ENCODE data around the gene RAB43. TPM values are rescaled to one million over a fixed set of nuclear protein-coding genes. Genes with fewer than 3 reads are reported as not detected.
A peak's percentile ranks its signal among the peaks of the same experiment; 100 is the strongest.

RAB43 gene
- total and polyA plus RNA-seq, 3 donors from 2014 or later, result 12.4 to 28.2 (median 27.2) TPM

- no peak for DNase-seq
- Histone ChIP-seq H3K27ac (peak overlapping the region in 1 of 2 donors; percentile 20), H3K9me3 (no peaks in the 10 kb centered on the region), H3K4me3 (no peak overlapping the region), H3K27me3 (no peaks in the 10 kb centered on the region), H3K4me1 (peaks cover 22% of the 10 kb centered on the region), H3K36me3 (ENCODE audit: low read depth, missing control alignments) (no peaks in the 10 kb centered on the region)
- WGBS, 2 donors, result 32 to 60% methylated on average over 3 of the region's 3 CpGs
- TF ChIP-seq CTCF (IDR thresholded peaks at IDR 0.05) (no peak), POLR2A (IDR thresholded peaks at IDR 0.05) (no peak)
- intact Hi-C loops (cut with DNase I; ENCODE audit: low total_unique reads), result no loop called here
Measured at GRCh38 chr3:129054605-129055104, 66.9 kb downstream of the RAB43 start.

- DNase-seq, result no peak
- Histone ChIP-seq H3K36me3 (ENCODE audit: low read depth, missing control alignments) (no peaks in the 10 kb centered on the region), H3K27ac (peak overlapping the region; percentile 3 to 4), H3K9me3 (no peaks in the 10 kb centered on the region), H3K4me1 (peaks cover 19% of the 10 kb centered on the region), H3K27me3 (no peaks in the 10 kb centered on the region), H3K4me3 (no peak overlapping the region)
- 62 to 74% methylated on average over 6 of the region's 6 CpGs for WGBS, 2 donors
- intact Hi-C loops (cut with DNase I; ENCODE audit: low total_unique reads), result no loop called here
- TF ChIP-seq POLR2A (IDR thresholded peaks at IDR 0.05) (no peak), CTCF (IDR thresholded peaks at IDR 0.05) (no peak)
Measured at GRCh38 chr3:129052675-129053074, 68.9 kb downstream of the RAB43 start.

- Histone ChIP-seq H3K4me1 (peaks cover 19% of the 10 kb centered on the region), H3K9me3 (no peaks in the 10 kb centered on the region), H3K27ac (no peak overlapping the region), H3K36me3 (ENCODE audit: low read depth, missing control alignments) (no peaks in the 10 kb centered on the region), H3K27me3 (no peaks in the 10 kb centered on the region), H3K4me3 (no peak overlapping the region)
- WGBS, 2 donors, result 59 to 66% methylated on average over 5 of the region's 5 CpGs
- TF ChIP-seq CTCF (IDR thresholded peaks at IDR 0.05) (no peak), POLR2A (IDR thresholded peaks at IDR 0.05) (no peak)
- intact Hi-C loops (cut with DNase I; ENCODE audit: low total_unique reads), result no loop called here
- DNase-seq, result no peak
Measured at GRCh38 chr3:129051871-129052340, 69.7 kb downstream of the RAB43 start.

- intact Hi-C loops (cut with DNase I; ENCODE audit: low total_unique reads), result no loop called here
- Histone ChIP-seq H3K4me1 (peaks cover 23% of the 10 kb centered on the region), H3K4me3 (no peak overlapping the region), H3K27me3 (no peaks in the 10 kb centered on the region), H3K36me3 (ENCODE audit: low read depth, missing control alignments) (no peaks in the 10 kb centered on the region), H3K27ac (no peak overlapping the region), H3K9me3 (no peaks in the 10 kb centered on the region)
- 93 to 100% methylated on average over 12 of the region's 12 CpGs for WGBS, 2 donors
- no peak for TF ChIP-seq CTCF (IDR thresholded peaks at IDR 0.05)
- no peak for TF ChIP-seq POLR2A (IDR thresholded peaks at IDR 0.05)
- DNase-seq, result no peak
Measured at GRCh38 chr3:129050556-129051295, 70.9 kb downstream of the RAB43 start.

- DNase-seq, result no peak
Measured at GRCh38 chr3:129047553-129047839, 74.1 kb downstream of the RAB43 start.

More at GRCh38 chr3:129047553-129047839, 74.1 kb downstream of the RAB43 start:
- no peaks in the 10 kb centered on the region for H3K9me3 ChIP-seq
- H3K27me3 ChIP-seq, result no peaks in the 10 kb centered on the region
- H3K4me3 ChIP-seq, result no peak overlapping the region
- intact Hi-C loops (cut with DNase I; ENCODE audit: low total_unique reads), result no loop called here
- WGBS, 2 donors, result 64 to 100% methylated on average over 2 to 6 of the region's 6 CpGs
- H3K4me1 ChIP-seq, result peaks cover 7% of the 10 kb centered on the region
- TF ChIP-seq POLR2A (IDR thresholded peaks at IDR 0.05) (no peak), CTCF (IDR thresholded peaks at IDR 0.05) (no peak)
- H3K27ac ChIP-seq, result no peak overlapping the region
- no peaks in the 10 kb centered on the region for H3K36me3 ChIP-seq (ENCODE audit: low read depth, missing control alignments)

Data from testis (tissue), 3 donors.